GM10248 (cell line): ENCODE results near the gene ST6GAL2.

Source experiments
- CTCF ChIA-PET: fragments of 300-600 bp; sonication (Branson Sonifier 250); formaldehyde crosslinking; extraction: SDS; loops from one replicate; lab custom pipeline; 2021; ENCODE audit warnings: antibody characterized with exemption; lab: Yijun Ruan, JAX
- POLR2A ChIA-PET: fragments of 350-650 bp; sonication (Branson Sonifier 250); formaldehyde crosslinking; extraction: SDS; loops from one replicate; lab custom pipeline; 2020; ENCODE audit warnings: antibody characterized with exemption; lab: Yijun Ruan, JAX
- DNase-seq: peaks from one replicate; pipeline ENCODE4 v3.0.0; 2012; ENCODE audit errors: extremely low spot score
- TF ChIP-seq, protein P1 (sequence below): IDR thresholded peaks from 2 replicates; pipeline ENCODE4 v1.5.1; 2012; ENCODE audit warnings: mild to moderate bottlenecking, low read depth; ENCODE audit errors: extremely low read depth, missing control alignments, control extremely low read depth

ST6GAL2 gene

GRCh38 chr2:106899786-106900530, 14.0 kb upstream of the ST6GAL2 start:
- no peak for DNase-seq
- TF ChIP-seq, protein P1, sequence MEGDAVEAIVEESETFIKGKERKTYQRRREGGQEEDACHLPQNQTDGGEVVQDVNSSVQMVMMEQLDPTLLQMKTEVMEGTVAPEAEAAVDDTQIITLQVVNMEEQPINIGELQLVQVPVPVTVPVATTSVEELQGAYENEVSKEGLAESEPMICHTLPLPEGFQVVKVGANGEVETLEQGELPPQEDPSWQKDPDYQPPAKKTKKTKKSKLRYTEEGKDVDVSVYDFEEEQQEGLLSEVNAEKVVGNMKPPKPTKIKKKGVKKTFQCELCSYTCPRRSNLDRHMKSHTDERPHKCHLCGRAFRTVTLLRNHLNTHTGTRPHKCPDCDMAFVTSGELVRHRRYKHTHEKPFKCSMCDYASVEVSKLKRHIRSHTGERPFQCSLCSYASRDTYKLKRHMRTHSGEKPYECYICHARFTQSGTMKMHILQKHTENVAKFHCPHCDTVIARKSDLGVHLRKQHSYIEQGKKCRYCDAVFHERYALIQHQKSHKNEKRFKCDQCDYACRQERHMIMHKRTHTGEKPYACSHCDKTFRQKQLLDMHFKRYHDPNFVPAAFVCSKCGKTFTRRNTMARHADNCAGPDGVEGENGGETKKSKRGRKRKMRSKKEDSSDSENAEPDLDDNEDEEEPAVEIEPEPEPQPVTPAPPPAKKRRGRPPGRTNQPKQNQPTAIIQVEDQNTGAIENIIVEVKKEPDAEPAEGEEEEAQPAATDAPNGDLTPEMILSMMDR = no peak
- ChIA-PET CTCF (no interaction called here), POLR2A (no interaction called here)

- TF ChIP-seq, protein P1 = no peak
- CTCF ChIA-PET = no interaction called here
- no peak for DNase-seq
- POLR2A ChIA-PET = no interaction called here
Observed at GRCh38 chr2:106894545-106894944, 8.6 kb upstream of the ST6GAL2 start.

DNA sequence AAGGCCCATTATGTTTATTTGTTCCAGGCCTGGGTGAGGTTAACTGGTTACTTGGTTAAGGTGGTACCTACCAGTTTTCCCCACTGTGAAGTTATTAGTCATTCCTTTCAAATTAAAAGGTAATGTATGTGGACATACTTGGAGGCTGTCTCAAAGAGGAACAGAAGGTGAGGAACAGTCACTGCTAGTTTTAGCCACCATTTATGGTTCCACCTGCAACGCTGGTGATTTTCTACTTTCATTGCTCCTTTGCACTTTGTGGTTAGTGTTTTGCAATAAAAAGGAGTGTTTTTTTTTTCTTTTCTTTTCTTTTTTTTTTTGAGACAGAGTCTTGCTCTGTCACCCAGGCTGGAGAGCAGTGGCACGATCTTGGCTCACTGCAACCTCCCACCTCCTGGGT, 6.1 kb upstream of the ST6GAL2 start:
- ChIA-PET POLR2A (no interaction called here), CTCF (no interaction called here)
- TF ChIP-seq, protein P1 = no peak
- DNase-seq = no peak

DNA sequence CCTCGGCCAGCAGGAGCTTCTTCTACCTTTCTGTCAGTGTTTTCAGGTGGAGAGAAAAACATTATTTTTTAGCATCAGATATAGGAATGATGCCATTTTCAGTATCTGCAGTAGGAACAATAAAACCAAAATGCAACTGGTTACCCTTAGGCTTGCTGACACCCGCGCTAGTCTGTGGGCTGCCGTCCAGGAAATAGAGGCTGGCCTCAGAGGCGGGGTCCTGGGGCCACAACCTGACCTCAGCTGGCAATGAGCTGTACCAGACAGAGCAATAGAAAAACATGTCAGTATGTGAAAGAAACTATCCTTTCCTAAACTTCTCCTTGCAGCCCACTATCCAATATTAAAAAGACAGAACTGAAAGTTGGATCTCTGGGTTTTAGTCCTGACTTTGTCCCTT, 4.6 kb upstream of the ST6GAL2 start:
- POLR2A ChIA-PET = no interaction called here
- DNase-seq = no peak
- TF ChIP-seq, protein P1 = no peak
- CTCF ChIA-PET = no interaction called here

DNA sequence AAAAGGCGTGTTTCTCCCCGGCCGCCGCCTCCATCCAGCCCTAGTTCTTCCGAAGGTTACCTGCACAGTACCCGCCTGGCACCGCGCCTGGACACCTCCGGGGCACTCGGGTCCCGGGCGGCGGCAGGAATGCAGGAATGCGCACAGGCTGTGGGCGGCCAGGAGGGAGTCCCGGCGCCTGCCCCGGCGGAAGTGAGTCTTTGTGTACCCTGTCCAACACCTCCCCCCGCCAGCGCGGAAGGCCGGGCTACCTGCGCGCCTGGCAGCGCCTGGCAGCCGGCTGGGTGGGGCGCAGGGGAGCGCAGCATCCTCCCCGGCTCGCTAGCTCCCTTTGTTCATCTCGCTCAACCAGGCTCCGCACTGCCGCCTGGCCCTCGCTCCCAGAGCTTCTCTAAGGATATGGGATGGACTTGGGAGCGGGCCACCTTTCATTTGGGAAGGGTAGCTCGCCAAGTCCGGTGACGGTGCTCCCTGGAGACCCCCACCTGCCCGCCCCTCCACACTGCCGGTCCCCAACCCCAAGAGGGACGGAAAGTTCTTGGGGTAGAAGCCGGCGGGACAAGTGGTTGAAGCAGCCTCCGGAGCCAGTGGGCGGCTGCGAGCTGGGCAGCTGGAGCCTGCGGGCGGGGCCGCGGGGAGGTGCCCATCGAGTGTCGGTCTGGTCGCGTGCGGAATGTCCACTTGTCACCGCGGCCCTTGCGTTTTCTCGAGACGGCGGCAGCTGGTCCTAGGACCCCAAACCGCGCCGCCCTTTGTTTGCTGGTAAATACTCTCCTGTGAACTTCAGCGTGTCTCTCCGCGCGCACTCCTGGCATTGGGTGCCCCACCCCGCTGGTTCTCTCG, 1.2 kb upstream of the ST6GAL2 start:
- CTCF ChIA-PET = interaction anchor here (1.1 kb wide), 1 partner anchor 11 kb away, joined by 3 read pairs; no protein-coding TSS in a partner anchor
- POLR2A ChIA-PET = no interaction called here
- DNase-seq = no peak
- TF ChIP-seq, protein P1 = no peak

- CTCF ChIA-PET = interaction anchor here (1.0 kb wide), 1 partner anchor 16 kb away, joined by 3 read pairs; no protein-coding TSS in a partner anchor
- no peak for DNase-seq
- POLR2A ChIA-PET = no interaction called here
- TF ChIP-seq, protein P1 = no peak
Observed at GRCh38 chr2:106885329-106885728, 638 bp downstream of the ST6GAL2 start.
